GM23248 (cell line): Measurements from ENCODE around the gene RPRD1B. TPM values are rescaled to one million over a fixed set of nuclear protein-coding genes. Genes with fewer than 3 reads are reported as not detected.
A peak's percentile ranks its signal among the peaks of the same experiment; 100 is the strongest.

Experiments
- DNase-seq: peaks from one replicate; pipeline ENCODE4 v3.0.0-alpha.2; 2015
- H2AFZ ChIP-seq: fragments of 200-600 bp; sonication (generic); 2 replicates; pipeline ENCODE4 v1.6.1; 2016; ENCODE audit warnings: antibody characterized with exemption
- H3F3A ChIP-seq: fragments of 200-600 bp; sonication (generic); 2 replicates; pipeline ENCODE4 v1.6.1; 2016; ENCODE audit warnings: mild to moderate bottlenecking, antibody characterized with exemption, mixed run types; ENCODE audit not compliant: insufficient read depth
- H3K27ac ChIP-seq: fragments of 200-600 bp; sonication (generic); 2 replicates; pipeline ENCODE4 v1.5.1; 2016; ENCODE audit warnings: mild to moderate bottlenecking
- H3K27me3 ChIP-seq: fragments of 200-600 bp; sonication (generic); replicated peaks from 2 replicates; pipeline ENCODE4 v1.6.1; 2016; ENCODE audit warnings: mild to moderate bottlenecking; ENCODE audit not compliant: insufficient read depth
- H3K36me3 ChIP-seq: fragments of 200-600 bp; sonication (generic); 2 replicates; pipeline ENCODE4 v1.6.1; 2016; ENCODE audit warnings: low read depth, mild to moderate bottlenecking
- H3K4me1 ChIP-seq: fragments of 200-600 bp; sonication (generic); 2 replicates; pipeline ENCODE4 v1.6.1; 2016; ENCODE audit warnings: mild to moderate bottlenecking; ENCODE audit not compliant: insufficient read depth
- H3K4me2 ChIP-seq: fragments of 200-600 bp; sonication (generic); one replicate; pipeline ENCODE4 v1.6.1; 2016; ENCODE audit warnings: mild to moderate bottlenecking; ENCODE audit not compliant: unreplicated experiment
- H3K4me3 ChIP-seq: fragments of 200-600 bp; sonication (generic); 2 replicates; pipeline ENCODE4 v1.5.1; 2016; ENCODE audit warnings: mild to moderate bottlenecking
- H3K79me2 ChIP-seq: fragments of 200-600 bp; sonication (generic); 2 replicates; pipeline ENCODE4 v1.6.1; 2016; ENCODE audit warnings: mild to moderate bottlenecking; ENCODE audit not compliant: insufficient read depth
- H3K9ac ChIP-seq: fragments of 200-600 bp; sonication (generic); 2 replicates; pipeline ENCODE4 v1.6.1; 2016; ENCODE audit warnings: mild to moderate bottlenecking
- H3K9me2 ChIP-seq: fragments of 200-600 bp; sonication (generic); 2 replicates; pipeline ENCODE4 v1.6.1; 2016; ENCODE audit warnings: mixed run types, mild to moderate bottlenecking, moderate library complexity; ENCODE audit not compliant: insufficient read depth
- H3K9me3 ChIP-seq: fragments of 200-600 bp; sonication (generic); one replicate; pipeline ENCODE4 v1.6.1; 2017; ENCODE audit warnings: low read depth
- H4K20me1 ChIP-seq: fragments of 200-600 bp; sonication (generic); 2 replicates; pipeline ENCODE4 v1.6.0; 2016; ENCODE audit not compliant: insufficient read depth
- EZH2 ChIP-seq: fragments of 200-600 bp; sonication (generic); IDR thresholded peaks from 2 replicates; pipeline ENCODE4 v1.6.1; 2018; ENCODE audit warnings: antibody characterized with exemption, mild to moderate bottlenecking; ENCODE audit not compliant: insufficient read depth, poor library complexity, severe bottlenecking
- EZH2phosphoT487 ChIP-seq: fragments of 200-600 bp; sonication (generic); IDR thresholded peaks from 2 replicates; pipeline ENCODE4 v1.6.1; 2018; ENCODE audit warnings: antibody characterized with exemption, moderate library complexity, mild to moderate bottlenecking, low read depth; ENCODE audit not compliant: insufficient read depth
- WGBS, 2 experiments: methylation state at CpG; one replicate each; pipeline ENCODE4 v1.1.6; 2015 to 2017; ENCODE audit warnings: low lambda C conversion rate in 2 of 2, low coverage in 1 of 2; ENCODE audit errors: missing lambda C conversion rate in 2 of 2; 5-methylcytosine and 5-hydroxymethylcytosine counted together
- in situ Hi-C: fragments of 300-500 bp; cut with MboI; formaldehyde crosslinking; loops from 2 replicates; pipeline ENCODE4 v1.15.0; 2020
- polyA plus RNA-seq: library from polyadenylated mRNA; unstranded; fragments of >200 nt; fragmentation: Nextera tagmentation; extraction: Ambion mirVana; gene quantifications from 2 replicates; pipeline ENCODE4 v1.2.1, GENCODE V29; 2016
- total RNA-seq: library from RNA; depleted of rRNA; stranded (reverse); fragments of >200 nt; shearing (Covaris generic); gene quantifications from 2 replicates; pipeline ENCODE4 v1.2.3, GENCODE V29; 2014

The RPRD1B gene
- total and polyA plus RNA-seq, 2 experiments from 2014 or later: 13.5 to 15.6 TPM

DNA sequence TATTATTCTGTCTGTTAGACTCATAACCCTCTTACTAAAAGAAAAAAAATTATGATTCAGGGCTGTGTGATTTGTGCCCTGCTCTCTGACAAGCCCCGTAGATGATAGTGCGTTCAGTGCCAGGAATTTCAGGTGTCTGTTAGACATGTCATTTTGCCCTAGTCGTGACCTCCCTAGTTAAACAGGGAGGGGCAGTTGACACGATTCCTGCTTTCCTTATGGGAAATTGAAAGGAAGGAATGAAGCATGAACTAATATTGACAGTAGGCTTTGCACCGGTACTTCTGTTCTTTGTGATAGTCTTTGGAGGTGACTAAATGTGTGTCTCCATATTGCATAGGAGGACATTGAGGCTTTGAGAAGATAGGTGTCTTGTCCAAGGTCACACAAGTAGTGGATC lies 26.3 kb downstream of the RPRD1B start:
- no peaks in the 10 kb centered on the region for H3K9me2 ChIP-seq
- in situ Hi-C loops: loop anchor here (10.0 kb wide), 2 partner anchors 265 to 355 kb away; no protein-coding TSS in a partner anchor
- H4K20me1 ChIP-seq: 0 out of 2 replicates have a peak, but pooled peaks cover 6% of the 10 kb centered on the region
- H3K9ac ChIP-seq: no peak overlapping the region
- H3K4me1 ChIP-seq: peaks cover 12% of the 10 kb centered on the region; the same call in 1 of the 2 replicates
- peaks cover 23% of the 10 kb centered on the region for H3F3A ChIP-seq
- no peak overlapping the region for H3K27ac ChIP-seq
- no peak overlapping the region for H3K4me2 ChIP-seq
- no peak overlapping the region for H2AFZ ChIP-seq
- H3K27me3 ChIP-seq: no peaks in the 10 kb centered on the region
- no peak for TF ChIP-seq EZH2
- TF ChIP-seq EZH2phosphoT487: no peak
- peaks cover 38% of the 10 kb centered on the region for H3K79me2 ChIP-seq
- no peaks in the 10 kb centered on the region for H3K9me3 ChIP-seq
- WGBS, 2 experiments: 75 to 78% methylated on average over 5 of the region's 5 CpGs
- DNase-seq: no peak
- peaks cover 51% of the 10 kb centered on the region for H3K36me3 ChIP-seq
- H3K4me3 ChIP-seq: no peak overlapping the region

DNA sequence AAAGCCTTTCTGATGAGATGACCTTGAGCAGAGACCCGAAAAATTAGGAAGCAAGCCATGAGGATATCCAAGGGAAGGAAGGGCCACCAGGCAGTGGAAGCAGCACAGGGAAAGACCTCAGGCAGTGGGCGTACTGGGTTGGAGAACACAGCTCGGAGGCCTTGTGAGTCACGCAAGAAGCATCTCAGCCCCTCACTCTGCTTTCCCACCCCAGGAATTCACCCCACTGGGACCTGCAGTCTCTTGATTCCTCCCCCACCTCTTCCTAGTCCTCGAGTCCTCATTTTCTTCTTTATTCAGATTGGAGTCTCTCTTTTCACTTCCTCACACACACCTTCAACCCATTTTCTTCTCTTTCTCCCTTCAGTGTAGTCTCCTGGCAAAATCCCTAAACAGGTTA lies 27.0 kb downstream of the RPRD1B start:
- no peaks in the 10 kb centered on the region for H3K9me3 ChIP-seq
- peaks cover 8% of the 10 kb centered on the region; the same call in 1 of the 2 replicates for H3K4me1 ChIP-seq
- H3F3A ChIP-seq: peaks cover 16% of the 10 kb centered on the region
- no peaks in the 10 kb centered on the region for H3K9me2 ChIP-seq
- no peak overlapping the region for H3K27ac ChIP-seq
- H3K79me2 ChIP-seq: peaks cover 31% of the 10 kb centered on the region
- H3K27me3 ChIP-seq: no peaks in the 10 kb centered on the region
- H3K4me2 ChIP-seq: no peak overlapping the region
- no peak overlapping the region for H2AFZ ChIP-seq
- no peak overlapping the region for H3K9ac ChIP-seq
- DNase-seq: peak; percentile 11
- no peak overlapping the region for H3K4me3 ChIP-seq
- H4K20me1 ChIP-seq: 0 out of 2 replicates have a peak, but pooled peaks cover 3% of the 10 kb centered on the region
- in situ Hi-C loops: no loop called here
- no peak for TF ChIP-seq EZH2phosphoT487
- no peak for TF ChIP-seq EZH2
- peaks cover 57% of the 10 kb centered on the region for H3K36me3 ChIP-seq
- whole genome bisulfite sequencing, 2 experiments: 69 to 71% methylated on average over 5 of the region's 5 CpGs

DNA sequence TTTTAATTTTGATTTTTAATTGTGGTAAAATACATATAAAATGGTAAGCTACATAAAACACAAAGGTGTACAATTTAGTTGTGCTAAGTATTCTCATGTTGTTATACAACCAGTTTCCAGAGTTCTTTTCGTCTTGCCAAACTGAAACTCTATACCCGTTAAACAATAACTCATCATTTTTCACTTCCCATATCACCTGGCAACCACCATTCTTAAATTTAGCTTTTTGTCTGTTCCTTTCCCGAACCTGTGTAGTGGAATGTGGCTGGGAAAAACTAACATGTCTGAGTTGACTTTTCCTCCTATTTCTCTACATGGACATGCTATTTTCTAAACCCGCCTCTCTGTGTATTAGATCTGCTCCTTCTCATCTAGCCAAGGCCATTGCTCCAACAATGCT lies 27.6 kb downstream of the RPRD1B start:
- H3K9me3 ChIP-seq: no peaks in the 10 kb centered on the region
- no peak overlapping the region for H3K9ac ChIP-seq
- peaks cover 25% of the 10 kb centered on the region for H3K79me2 ChIP-seq
- no peaks in the 10 kb centered on the region for H3K9me2 ChIP-seq
- WGBS, 2 experiments: 96 to 97% methylated on average over 4 of the region's 4 CpGs
- TF ChIP-seq EZH2phosphoT487 (no peak), EZH2 (no peak)
- no peaks in the 10 kb centered on the region for H4K20me1 ChIP-seq
- peaks cover 8% of the 10 kb centered on the region; the same call in 1 of the 2 replicates for H3K4me1 ChIP-seq
- peaks cover 62% of the 10 kb centered on the region for H3K36me3 ChIP-seq
- H3K4me2 ChIP-seq: no peak overlapping the region
- H3K27me3 ChIP-seq: no peaks in the 10 kb centered on the region
- no peak for DNase-seq
- in situ Hi-C loops: no loop called here
- no peak overlapping the region for H3K4me3 ChIP-seq
- peaks cover 16% of the 10 kb centered on the region for H3F3A ChIP-seq
- no peak overlapping the region for H3K27ac ChIP-seq
- H2AFZ ChIP-seq: no peak overlapping the region

DNA sequence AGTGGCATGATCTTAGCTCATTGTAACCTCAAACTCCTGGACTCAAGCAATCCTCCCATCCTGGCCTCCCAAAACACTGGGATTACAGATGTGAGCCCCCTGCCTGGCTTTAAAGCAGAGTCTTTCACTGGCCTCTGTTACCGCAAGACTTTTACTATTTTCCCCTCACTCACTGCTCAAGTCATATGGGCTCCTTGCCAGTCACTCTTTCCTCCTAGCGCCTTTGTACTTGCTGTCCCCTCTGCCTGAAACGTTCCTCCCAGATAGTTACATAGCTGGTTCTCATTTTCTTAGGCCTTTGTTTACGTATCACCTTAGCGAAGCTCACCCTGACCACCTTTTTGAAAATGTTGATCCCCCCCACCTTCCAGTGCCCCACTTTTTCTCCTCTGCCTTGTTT lies 29.3 kb downstream of the RPRD1B start:
- Histone ChIP-seq H3K9me2 (no peaks in the 10 kb centered on the region), H4K20me1 (no peaks in the 10 kb centered on the region), H2AFZ (no peak overlapping the region), H3F3A (peaks cover 7% of the 10 kb centered on the region; the same call in 1 of the 2 replicates), H3K4me2 (no peak overlapping the region), H3K4me1 (no peaks in the 10 kb centered on the region), H3K27ac (no peak overlapping the region), H3K9me3 (no peaks in the 10 kb centered on the region), H3K79me2 (peaks cover 10% of the 10 kb centered on the region; the same call in 1 of the 2 replicates), H3K9ac (no peak overlapping the region), H3K36me3 (peaks cover 71% of the 10 kb centered on the region), H3K4me3 (no peak overlapping the region), H3K27me3 (no peaks in the 10 kb centered on the region)
- in situ Hi-C loops: no loop called here
- 82 to 86% methylated on average over 5 of the region's 5 CpGs for WGBS, 2 experiments
- no peak for TF ChIP-seq EZH2
- TF ChIP-seq EZH2phosphoT487: no peak
- no peak for DNase-seq
